GM19438 (cell line): ENCODE measurements around the gene PAK1IP1.
"Not testable (repeated sequence)": the region's sequence is repeated elsewhere in the genome, so short reads cannot be mapped to it uniquely, and the experiment has no call there.

Experiments
- ATAC-seq: cut with Tn5 transposase; IDR thresholded peaks from one replicate; pipeline ENCODE4 v1.9.1; 2021; ENCODE audit warnings: low read depth; ENCODE audit not compliant: unreplicated experiment

The PAK1IP1 gene

DNA sequence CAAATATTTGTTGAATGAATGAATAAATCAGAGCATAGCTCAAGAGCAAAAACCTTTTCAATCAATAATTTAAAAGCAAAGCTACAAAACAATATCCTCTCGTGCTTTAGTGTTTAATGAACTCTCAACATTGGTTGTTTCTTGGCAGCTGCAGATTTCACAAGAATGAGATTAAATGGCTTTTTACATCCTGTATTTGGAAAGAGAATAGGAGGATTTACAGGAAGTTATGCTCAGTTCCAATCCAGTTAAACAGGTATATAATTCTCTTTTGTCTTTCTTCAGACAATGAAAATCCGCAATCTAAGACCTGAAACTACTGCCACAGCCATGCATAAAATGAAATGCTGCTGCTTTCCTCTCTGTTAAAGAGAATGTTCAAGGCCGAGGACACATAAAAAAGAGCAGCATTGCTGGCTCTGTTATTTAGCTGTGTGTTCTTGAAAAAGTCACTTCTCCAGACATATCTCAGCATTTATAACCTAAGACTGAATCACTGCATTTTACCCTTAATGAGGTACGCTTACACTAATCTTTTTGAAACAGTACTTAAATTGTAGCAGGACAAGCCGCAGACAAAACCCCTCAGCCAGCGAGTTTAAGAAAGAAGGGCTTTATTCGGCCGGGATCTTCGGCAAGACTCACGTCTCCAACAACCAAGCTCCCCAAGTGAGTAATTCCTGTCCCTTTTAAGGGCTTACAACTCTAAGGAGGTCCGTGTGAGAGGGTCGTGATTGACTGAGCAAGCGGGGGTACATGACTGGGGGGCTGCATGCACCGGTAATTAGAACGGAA, 3.9 kb upstream of the PAK1IP1 start:
- ATAC-seq: no peak

- no peak for ATAC-seq
Measured at GRCh38 chr6:10692965-10693538, 1.7 kb upstream of the PAK1IP1 start.

- no peak for ATAC-seq
Measured at GRCh38 chr6:10695086-10695657, 400 bp downstream of the PAK1IP1 start.

DNA sequence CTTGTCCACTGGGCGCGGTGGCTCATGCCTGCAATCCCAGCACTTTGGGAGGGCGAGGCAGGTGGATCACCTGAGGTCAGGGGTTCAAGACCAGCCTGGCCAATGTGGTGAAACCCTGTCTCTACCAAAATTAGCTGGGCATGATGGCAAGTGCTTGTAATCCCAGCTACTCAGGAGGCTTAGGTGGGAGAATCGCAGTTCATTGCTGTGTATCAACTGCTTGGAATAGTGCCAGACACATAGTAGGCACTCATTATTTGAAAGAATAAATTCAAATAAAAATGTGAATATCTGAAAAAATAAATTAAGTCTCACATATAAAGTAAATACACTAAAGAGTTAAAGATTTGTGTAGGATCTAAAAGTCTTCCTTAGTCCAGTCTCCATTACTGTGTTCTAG, 1.9 kb downstream of the PAK1IP1 start:
- no peak for ATAC-seq

- no peak for ATAC-seq
Measured at GRCh38 chr6:10713962-10714361, 19.2 kb downstream of the PAK1IP1 start.

DNA sequence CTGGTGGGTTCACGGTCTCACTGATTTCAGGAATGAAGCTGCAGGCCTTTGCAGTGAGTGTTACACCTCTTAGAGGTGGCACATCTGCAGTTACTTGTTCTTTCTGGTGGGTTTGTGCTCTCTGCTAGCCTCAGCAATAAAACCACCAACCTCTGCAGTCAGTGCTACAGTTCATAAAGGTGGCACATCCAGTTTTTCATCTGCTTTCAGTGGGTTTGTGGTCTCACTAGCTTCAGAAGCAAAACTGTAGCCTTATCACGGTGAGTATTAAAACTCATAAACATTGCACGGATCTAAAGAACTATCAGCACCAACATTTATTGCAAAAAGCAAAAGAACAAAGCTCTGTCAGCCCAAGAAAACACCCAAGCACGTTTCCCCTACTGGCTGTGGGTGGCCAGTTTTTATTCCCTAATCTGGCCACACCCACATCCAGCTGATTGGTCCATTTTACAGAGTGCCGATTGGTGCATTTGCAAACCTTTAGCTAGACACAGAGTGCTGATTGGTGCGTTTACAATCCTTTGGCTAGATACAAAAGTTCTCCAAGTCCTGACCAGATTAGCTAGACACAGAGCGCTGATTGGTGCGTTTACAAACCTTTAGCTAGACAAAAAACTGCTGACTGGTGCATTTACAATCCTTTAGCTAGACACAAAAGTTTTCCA, 24.7 kb downstream of the PAK1IP1 start:
- no peak for ATAC-seq

GRCh38 chr6:10719964-10720264, 25.1 kb downstream of the PAK1IP1 start:
- ATAC-seq: no peak

DNA sequence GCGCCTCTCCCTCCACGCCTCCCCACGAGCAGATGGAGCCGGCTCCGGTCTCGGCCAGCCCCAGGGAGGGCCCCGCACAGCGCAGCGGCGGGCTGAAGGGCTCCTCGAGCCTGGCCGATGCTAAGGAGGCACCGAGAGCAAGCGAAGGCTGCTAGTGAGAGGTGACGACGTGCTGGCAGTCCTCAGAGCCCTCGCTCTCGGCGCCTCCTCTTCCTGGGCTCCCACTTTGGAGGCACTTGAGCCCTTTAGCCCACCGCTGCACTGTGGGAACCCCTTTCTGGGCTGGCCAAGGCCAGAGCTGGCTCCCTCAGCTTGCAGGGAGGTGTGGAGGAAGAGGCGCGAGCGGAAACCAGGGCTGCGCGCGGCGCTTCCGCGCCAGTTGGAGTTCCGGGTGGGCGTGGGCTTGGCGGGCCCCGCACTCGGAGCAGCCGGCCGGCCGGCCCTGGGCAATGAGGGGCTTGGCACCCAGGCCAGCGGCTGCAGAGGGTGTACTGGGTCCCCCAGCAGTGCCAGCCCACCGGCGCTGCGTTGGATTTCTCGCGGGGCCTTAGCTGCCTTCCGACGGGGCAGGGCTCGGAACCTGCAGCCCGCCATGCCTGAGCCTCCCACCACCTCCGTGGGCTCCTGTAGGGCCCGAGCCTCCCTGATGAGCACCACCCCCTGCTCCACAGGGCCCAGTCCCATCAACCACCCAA, 25.6 kb downstream of the PAK1IP1 start:
- no peak for ATAC-seq

GRCh38 chr6:10720960-10721849, 26.4 kb downstream of the PAK1IP1 start:
- ATAC-seq: not testable (repeated sequence)

DNA sequence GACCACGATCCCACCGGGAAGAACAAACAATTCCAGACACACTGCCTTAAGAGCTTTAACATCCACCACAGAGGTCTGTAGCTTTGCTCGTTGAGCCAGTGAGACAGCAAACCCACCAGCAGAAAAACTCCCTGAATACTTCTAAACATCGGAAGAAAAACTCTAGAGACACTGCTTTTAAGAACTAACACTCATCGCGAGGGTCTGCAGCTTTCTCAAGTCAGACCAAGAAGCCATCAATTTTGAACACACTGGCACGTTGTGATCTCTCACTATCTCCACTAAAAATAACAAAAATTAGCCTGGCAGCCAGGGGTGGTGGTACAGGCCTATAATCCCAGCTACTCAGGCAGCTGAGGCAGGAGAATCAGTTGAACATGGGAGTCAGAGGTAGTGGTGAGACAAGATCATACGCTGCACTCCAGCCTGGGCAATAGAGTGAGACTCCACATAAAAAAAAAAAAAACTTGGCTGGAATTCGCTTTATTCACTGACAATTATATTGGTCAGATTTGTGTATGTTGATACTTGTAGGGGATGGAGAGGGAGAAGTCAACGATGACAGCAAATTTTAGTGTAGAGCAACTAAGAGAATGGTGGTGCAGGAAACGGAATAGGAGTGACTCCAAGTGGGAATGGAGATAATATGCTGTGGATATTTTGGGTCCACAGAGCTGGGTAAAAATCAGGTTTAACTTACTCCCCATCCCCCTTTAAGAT, 27.2 kb downstream of the PAK1IP1 start:
- no peak for ATAC-seq

GRCh38 chr6:10722570-10722819, 27.7 kb downstream of the PAK1IP1 start:
- ATAC-seq: no peak

GRCh38 chr6:10722820-10723566, 28.2 kb downstream of the PAK1IP1 start, which contains the start of gene TMEM14C:
Gene TMEM14C, plus strand, starts transcription at chr6:10723070. Its CDS starts 1,544 bp downstream, at chr6:10724614.
- ATAC-seq: peak; percentile 99

DNA sequence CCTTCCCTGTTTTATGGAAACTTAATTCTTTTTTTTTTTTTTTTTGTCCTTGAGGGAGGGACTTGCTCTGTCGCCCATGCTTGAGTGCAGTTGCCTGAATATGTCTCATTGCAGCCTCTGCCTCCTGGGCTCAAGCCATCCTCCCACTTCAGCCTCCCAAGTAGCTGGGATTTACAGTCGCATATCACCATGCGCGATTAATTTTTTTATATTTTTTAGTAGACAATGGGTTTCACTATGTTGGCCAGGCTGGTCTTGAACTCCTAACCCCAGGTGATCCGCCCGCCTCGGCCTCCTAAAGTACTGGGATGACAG, 28.8 kb downstream of the PAK1IP1 start:
- no peak for ATAC-seq

GRCh38 chr6:10725044-10725443, 30.3 kb downstream of the PAK1IP1 start:
- no peak for ATAC-seq

DNA sequence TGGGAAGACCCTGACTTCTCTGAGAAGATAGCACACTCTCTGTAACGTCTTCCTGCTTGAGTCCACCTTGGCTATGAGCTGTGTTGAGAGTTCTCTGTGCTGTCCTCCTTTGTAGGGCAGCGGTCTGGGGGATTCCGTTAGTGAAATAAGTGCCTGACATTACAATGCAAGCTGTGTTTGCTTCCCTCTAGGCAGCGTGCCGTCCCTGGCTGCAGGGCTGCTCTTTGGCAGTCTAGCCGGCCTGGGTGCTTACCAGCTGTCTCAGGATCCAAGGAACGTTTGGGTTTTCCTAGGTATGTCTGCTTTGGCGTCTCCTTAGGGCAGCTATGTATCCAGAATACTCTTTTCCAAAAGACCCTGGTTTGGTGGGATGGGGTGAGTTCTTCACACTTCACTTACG, 30.9 kb downstream of the PAK1IP1 start:
- no peak for ATAC-seq

DNA sequence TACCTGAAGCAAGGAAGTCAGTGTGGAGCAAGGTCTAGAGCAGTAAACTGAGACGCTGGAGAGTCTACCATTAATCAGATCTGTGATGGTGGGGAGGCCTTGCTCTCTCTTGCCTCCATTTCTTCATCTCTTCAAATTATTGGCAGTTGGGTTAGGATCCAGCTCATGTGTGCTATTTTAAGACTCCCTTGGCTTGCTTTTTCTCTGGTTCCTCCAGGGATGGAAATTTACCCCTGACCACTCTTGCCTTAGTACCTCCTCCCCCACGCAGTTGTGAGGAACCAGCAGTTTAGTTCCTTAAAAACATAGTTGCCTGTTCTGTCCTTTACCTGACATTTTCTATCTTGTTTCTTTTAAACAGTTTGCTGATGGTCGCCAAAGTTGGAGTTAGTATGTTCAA, 35.5 kb downstream of the PAK1IP1 start:
- ATAC-seq: no peak

GRCh38 chr6:10733151-10733715, 38.5 kb downstream of the PAK1IP1 start:
- no peak for ATAC-seq

DNA sequence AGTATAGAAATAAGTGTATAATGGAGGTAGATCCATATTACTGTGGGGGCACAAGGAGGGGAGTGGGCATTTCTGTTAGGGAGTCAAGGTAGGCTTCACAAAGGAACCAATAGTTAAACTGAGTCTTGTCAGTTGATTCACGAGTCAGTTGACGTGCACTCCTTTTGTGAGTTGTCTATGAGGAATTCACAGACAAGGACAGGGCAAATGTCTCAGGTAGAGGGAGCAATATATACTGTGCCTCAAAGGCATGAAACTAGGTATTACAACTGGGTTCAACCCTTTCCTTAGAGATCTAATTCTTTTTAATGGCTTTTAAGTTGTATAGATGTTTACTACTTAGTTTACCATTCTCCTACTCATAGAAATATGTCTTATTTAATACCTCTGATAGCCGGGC, 39.1 kb downstream of the PAK1IP1 start:
- ATAC-seq: no peak

DNA sequence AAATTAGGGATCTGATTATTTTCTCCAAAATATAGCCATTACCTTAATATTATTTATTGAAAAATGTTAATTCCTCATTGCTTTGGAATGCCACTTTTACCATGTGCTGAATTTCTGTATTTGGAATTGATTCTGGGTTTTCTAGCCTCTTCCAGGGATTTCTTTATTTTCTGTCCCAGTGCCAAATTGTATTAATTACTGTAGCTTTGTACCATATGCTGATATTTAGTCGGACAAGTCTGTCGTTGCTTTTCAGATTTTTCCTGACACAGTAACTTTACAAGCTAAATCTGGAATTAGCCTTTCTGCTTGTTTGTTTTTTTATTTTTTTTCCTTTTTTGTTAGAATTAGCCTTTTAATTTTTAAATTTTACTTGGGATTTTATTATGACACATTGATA, 42.0 kb downstream of the PAK1IP1 start:
- no peak for ATAC-seq
